Measurements from ENCODE around the gene SCAMP2. TPM values are rescaled to one million over a fixed set of nuclear protein-coding genes. Genes with fewer than 3 reads are reported as not detected.

The SCAMP2 gene
- total and polyA plus RNA-seq, 5 donors from 2014 or later, result 107 to 194 (median 152) TPM

DNA sequence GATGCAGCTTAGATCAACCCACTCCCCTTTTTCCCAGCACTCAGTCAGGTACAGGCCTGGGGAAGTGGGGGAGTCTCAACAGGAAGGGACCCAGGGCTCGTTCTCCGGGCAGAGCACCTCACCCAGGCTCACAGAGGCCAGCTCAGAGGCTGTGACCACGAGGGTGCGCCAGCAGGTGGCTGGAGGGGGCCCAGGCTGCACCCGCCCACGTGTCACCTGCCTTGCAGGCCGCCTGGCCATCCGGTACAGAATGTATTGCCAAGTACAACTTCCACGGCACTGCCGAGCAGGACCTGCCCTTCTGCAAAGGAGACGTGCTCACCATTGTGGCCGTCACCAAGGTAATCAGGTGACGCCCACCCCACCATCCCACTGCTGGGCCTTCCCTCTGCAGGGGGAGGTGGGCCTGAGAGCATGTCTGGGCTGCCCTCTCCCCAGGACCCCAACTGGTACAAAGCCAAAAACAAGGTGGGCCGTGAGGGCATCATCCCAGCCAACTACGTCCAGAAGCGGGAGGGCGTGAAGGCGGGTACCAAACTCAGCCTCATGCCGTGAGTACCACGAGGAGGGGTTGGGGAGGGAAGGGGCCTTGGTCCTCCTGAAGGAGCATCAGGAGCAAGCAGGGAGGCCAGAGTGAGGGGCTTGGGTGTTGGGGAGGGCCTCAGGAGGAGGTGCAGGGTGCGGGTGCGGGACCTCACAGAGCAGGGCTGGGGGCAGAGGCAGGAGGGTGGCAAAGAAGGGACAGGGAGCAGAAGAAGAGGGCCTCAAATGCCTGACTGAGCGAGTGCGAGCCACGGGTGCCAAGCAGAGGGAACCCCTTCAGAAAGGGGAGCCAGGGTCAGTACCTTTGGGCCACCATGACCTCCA lies 74.5 kb downstream of the SCAMP2 start:
- H3K9me3 Mint-ChIP-seq, result peaks cover 0 to 1% (median 0%) of the 10 kb centered on the region in 7 donors
- peaks cover 19% of the 10 kb centered on the region for H3K36me3 Mint-ChIP-seq
- Histone ChIP-seq H3K9me3 (ENCODE audit: control insufficient read depth in 2 of 2, low read length in 2 of 2) (no peaks in the 10 kb centered on the region), H3K4me3 (ENCODE audit: low read depth, low read length) (no peak overlapping the region), H3K4me1 (ENCODE audit: control insufficient read depth, insufficient read depth, low read length, poor library complexity, severe bottlenecking) (peaks cover 70% of the 10 kb centered on the region), H3K27me3 (ENCODE audit: control insufficient read depth, insufficient read depth, low read length) (no peaks in the 10 kb centered on the region), H3K36me3 (ENCODE audit: control insufficient read depth, insufficient read depth, low read length) (peaks cover 58% of the 10 kb centered on the region), H3K27ac (ENCODE audit: insufficient read depth, low read length, poor library complexity, severe bottlenecking) (peak overlapping the region; percentile 95)
- no peaks in the 10 kb centered on the region for H3K27me3 Mint-ChIP-seq
- no peak for ATAC-seq (ENCODE audit: low read depth in 2 of 2)
- peaks cover 17 to 67% (median 38%) of the 10 kb centered on the region in 4 donors for H3K4me1 Mint-ChIP-seq
- DNase-seq, result no peak
- H3K27ac Mint-ChIP-seq, result peak overlapping the region; percentile 84 to 91 (median 87)
- H3K4me3 Mint-ChIP-seq, result peak overlapping the region in 3 of 4 donors; percentile 18 to 56 (median 46)

DNA sequence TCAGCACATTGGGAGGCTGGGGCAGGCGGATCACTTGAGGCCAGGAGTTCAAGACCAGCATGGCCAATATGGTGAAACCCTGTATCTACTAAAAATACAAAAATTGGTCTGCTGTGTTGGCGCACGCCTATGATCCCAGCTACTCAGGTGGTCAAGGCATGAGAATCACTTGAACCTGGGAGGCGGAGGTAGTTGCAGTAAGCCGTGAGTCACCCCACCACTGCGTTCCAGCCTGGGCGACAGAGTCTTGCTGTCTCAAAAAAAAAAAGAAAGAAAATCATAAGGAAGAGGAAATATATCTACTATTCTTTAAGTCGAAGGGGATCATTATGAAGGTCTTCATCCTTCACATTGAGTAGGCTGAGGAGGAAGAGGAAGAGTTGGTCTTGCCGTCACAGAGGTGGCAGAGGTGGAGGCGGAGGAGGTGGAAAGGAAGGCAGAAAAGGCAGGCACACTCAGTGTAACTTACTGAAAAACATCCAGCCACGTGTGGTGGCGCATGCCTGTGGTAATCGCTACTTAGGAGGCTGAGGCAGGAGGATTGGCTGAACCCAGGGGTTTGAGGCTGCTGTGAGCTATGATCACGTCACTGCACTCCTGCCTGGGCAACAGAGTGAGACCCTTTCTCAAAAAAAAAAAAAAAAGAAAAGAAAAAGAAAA lies 77.1 kb downstream of the SCAMP2 start:
- Histone ChIP-seq H3K9me3 (ENCODE audit: control insufficient read depth in 2 of 2, low read length in 2 of 2) (no peaks in the 10 kb centered on the region), H3K4me3 (ENCODE audit: low read depth, low read length) (peak overlapping the region; percentile 41), H3K4me1 (ENCODE audit: control insufficient read depth, insufficient read depth, low read length, poor library complexity, severe bottlenecking) (peaks cover 95% of the 10 kb centered on the region), H3K27me3 (ENCODE audit: control insufficient read depth, insufficient read depth, low read length) (no peaks in the 10 kb centered on the region), H3K27ac (ENCODE audit: insufficient read depth, low read length, poor library complexity, severe bottlenecking) (peak overlapping the region; percentile 95), H3K36me3 (ENCODE audit: control insufficient read depth, insufficient read depth, low read length) (peaks cover 33% of the 10 kb centered on the region)
- peaks cover 26% of the 10 kb centered on the region for H3K36me3 Mint-ChIP-seq
- H3K27ac Mint-ChIP-seq, result peak overlapping the region; percentile 80 to 97 (median 88)
- ATAC-seq (ENCODE audit: low read depth in 2 of 2), result peak; percentile 28 to 35
- peaks cover 27 to 88% (median 57%) of the 10 kb centered on the region in 4 donors for H3K4me1 Mint-ChIP-seq
- peaks cover 0 to 1% (median 0%) of the 10 kb centered on the region in 7 donors for H3K9me3 Mint-ChIP-seq
- DNase-seq, result peak in 2 of 3 donors; percentile 46 to 81
- H3K27me3 Mint-ChIP-seq, result no peaks in the 10 kb centered on the region
- H3K4me3 Mint-ChIP-seq, result peak overlapping the region; percentile 64 to 85 (median 73)

DNA sequence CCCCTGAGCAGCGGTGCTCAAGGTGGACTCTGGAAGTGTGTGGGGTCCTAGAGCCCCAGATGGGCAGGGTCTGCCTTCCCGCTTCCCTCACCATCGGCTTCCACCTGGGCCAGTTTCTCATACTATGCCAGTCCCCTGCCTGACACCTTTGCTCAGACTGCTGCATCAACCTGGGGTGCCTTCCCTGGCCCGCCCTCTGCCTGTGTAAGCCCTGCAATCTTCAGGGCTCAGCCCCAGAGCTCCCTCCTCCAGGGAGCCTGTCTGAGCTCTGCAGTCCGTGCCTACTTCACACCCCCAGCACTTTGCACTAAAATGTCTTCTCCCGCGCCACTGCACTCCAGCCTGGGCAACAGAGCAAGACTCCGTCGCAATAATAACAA lies 78.2 kb downstream of the SCAMP2 start:
- Mint-ChIP-seq H3K27ac (peak overlapping the region; percentile 80 to 95 (median 93)), H3K4me1 (peaks cover 29 to 93% (median 59%) of the 10 kb centered on the region in 4 donors), H3K4me3 (peak overlapping the region; percentile 66 to 90 (median 86)), H3K27me3 (no peaks in the 10 kb centered on the region), H3K9me3 (peaks cover 0 to 1% (median 0%) of the 10 kb centered on the region in 7 donors), H3K36me3 (peaks cover 21% of the 10 kb centered on the region)
- DNase-seq, result no peak
- Histone ChIP-seq H3K4me1 (ENCODE audit: control insufficient read depth, insufficient read depth, low read length, poor library complexity, severe bottlenecking) (peaks cover 100% of the 10 kb centered on the region), H3K27me3 (ENCODE audit: control insufficient read depth, insufficient read depth, low read length) (no peaks in the 10 kb centered on the region), H3K27ac (ENCODE audit: insufficient read depth, low read length, poor library complexity, severe bottlenecking) (peak overlapping the region; percentile 95), H3K36me3 (ENCODE audit: control insufficient read depth, insufficient read depth, low read length) (peaks cover 22% of the 10 kb centered on the region), H3K4me3 (ENCODE audit: low read depth, low read length) (no peak overlapping the region), H3K9me3 (ENCODE audit: control insufficient read depth in 2 of 2, low read length in 2 of 2) (no peaks in the 10 kb centered on the region)
- ATAC-seq (ENCODE audit: low read depth in 2 of 2), result no peak

DNA sequence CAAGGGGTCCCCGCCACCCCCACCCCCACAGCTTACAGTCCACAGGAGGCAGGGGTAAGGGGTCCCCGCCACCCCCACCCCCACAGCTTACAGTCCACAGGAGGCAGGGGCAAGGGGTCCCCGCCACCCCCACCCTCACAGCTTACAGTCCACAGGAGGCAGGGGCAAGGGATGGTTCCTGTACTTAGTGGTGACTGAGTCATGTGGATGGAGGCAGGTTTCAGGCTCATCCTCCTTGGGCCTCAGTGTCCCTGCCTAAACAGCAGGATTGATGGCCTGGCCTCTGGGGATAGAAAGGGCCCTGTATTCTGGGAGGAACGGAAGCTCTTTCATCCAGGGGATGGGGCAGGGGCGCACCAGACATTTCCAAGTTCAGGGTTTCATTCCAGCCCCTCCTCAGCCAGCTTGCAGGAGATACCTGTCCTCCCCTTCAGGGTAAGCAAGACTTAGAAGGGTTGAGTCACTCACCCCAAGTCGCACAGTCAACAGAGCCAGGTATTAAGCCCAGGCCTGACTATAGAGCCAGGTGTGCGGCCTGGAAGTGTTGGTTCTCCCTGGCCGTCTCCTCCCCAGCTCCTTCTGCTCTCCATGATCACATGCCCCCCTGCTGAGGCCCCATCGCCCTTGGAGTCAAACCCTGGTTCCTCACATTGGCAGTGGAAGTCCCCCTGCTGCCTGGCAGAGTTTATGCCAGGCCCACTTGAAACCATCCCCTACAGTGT lies 78.8 kb downstream of the SCAMP2 start:
- Mint-ChIP-seq H3K4me1 (peaks cover 29 to 93% (median 61%) of the 10 kb centered on the region in 4 donors), H3K9me3 (peaks cover 0 to 1% (median 0%) of the 10 kb centered on the region in 7 donors), H3K36me3 (peaks cover 20% of the 10 kb centered on the region), H3K27ac (peak overlapping the region; percentile 80 to 95 (median 93)), H3K4me3 (peak overlapping the region; percentile 66 to 90 (median 86)), H3K27me3 (no peaks in the 10 kb centered on the region)
- peak overlapping the region; percentile 95 for H3K27ac ChIP-seq (ENCODE audit: insufficient read depth, low read length, poor library complexity, severe bottlenecking)
- H3K27me3 ChIP-seq (ENCODE audit: control insufficient read depth, insufficient read depth, low read length), result no peaks in the 10 kb centered on the region
- ATAC-seq (ENCODE audit: low read depth in 2 of 2) (no peak), DNase-seq (no peak)
- H3K9me3 ChIP-seq (ENCODE audit: control insufficient read depth in 2 of 2, low read length in 2 of 2), result no peaks in the 10 kb centered on the region
- peak overlapping the region; percentile 7 for H3K4me3 ChIP-seq (ENCODE audit: low read depth, low read length)
- H3K4me1 ChIP-seq (ENCODE audit: control insufficient read depth, insufficient read depth, low read length, poor library complexity, severe bottlenecking), result peaks cover 100% of the 10 kb centered on the region
- H3K36me3 ChIP-seq (ENCODE audit: control insufficient read depth, insufficient read depth, low read length), result peaks cover 17% of the 10 kb centered on the region

Other genes with a start within 250 kb of the SCAMP2 start
- 22.3 TPM for gene EDC3, start 177.3 kb downstream of the SCAMP2 start, total RNA-seq
- gene EDC3, start 177.3 kb downstream of the SCAMP2 start, polyA plus RNA-seq, result 10 to 100 TPM; 22.2 to 30.2 (median 26.8) TPM
- gene CYP1A1, start 147.8 kb downstream of the SCAMP2 start, total RNA-seq, result not detected
- gene CYP1A1, start 147.8 kb downstream of the SCAMP2 start, polyA plus RNA-seq, result not detected
- not detected for gene CYP1A2, start 124.5 kb downstream of the SCAMP2 start, total RNA-seq
- not detected for gene CYP1A2, start 124.5 kb downstream of the SCAMP2 start, polyA plus RNA-seq
- gene CSK, start 91.3 kb downstream of the SCAMP2 start, total RNA-seq, result 257 TPM
- 100 to 1,000 TPM; 131 to 151 (median 141) TPM for gene CSK, start 91.3 kb downstream of the SCAMP2 start, polyA plus RNA-seq
- not detected for gene LMAN1L, start 60.5 kb downstream of the SCAMP2 start, total RNA-seq
- not detected for gene LMAN1L, start 60.5 kb downstream of the SCAMP2 start, polyA plus RNA-seq
- gene CPLX3, start 46.7 kb downstream of the SCAMP2 start, total RNA-seq, result 0.35 TPM
- gene CPLX3, start 46.7 kb downstream of the SCAMP2 start, polyA plus RNA-seq, result not detected
- 54.4 TPM for gene ULK3, start 30.2 kb downstream of the SCAMP2 start, total RNA-seq
- gene ULK3, start 30.2 kb downstream of the SCAMP2 start, polyA plus RNA-seq, result 10 to 100 TPM; 22.5 to 38.1 (median 34.7) TPM
- 49.6 TPM for gene MPI, start 16.7 kb upstream of the SCAMP2 start, total RNA-seq
- gene MPI, start 16.7 kb upstream of the SCAMP2 start, polyA plus RNA-seq, result 100 to 1,000 TPM in 2 of 4 donors, 10 to 100 TPM in 2; 77.2 to 108 (median 100.0) TPM
- gene FAM219B, start 33.5 kb upstream of the SCAMP2 start, total RNA-seq, result 79.7 TPM
- gene FAM219B, start 33.5 kb upstream of the SCAMP2 start, polyA plus RNA-seq, result 10 to 100 TPM; 22.0 to 26.9 (median 24.8) TPM
- gene COX5A, start 64.7 kb upstream of the SCAMP2 start, total RNA-seq, result 91.8 TPM
- 100 to 1,000 TPM; 383 to 512 (median 449) TPM for gene COX5A, start 64.7 kb upstream of the SCAMP2 start, polyA plus RNA-seq
- gene RPP25, start 83.4 kb upstream of the SCAMP2 start, total RNA-seq, result 0.54 TPM
- 1 to 10 TPM; 1.6 to 4.6 (median 2.8) TPM for gene RPP25, start 83.4 kb upstream of the SCAMP2 start, polyA plus RNA-seq
- gene SCAMP5, start 122.2 kb upstream of the SCAMP2 start, total RNA-seq, result 1.3 TPM
- gene SCAMP5, start 122.2 kb upstream of the SCAMP2 start, polyA plus RNA-seq, result under 1 TPM in 2 of 4 donors, not detected in 2; 0.20 to 0.25 TPM
- 11.0 TPM for gene PPCDC, start 150.2 kb upstream of the SCAMP2 start, total RNA-seq
- gene PPCDC, start 150.2 kb upstream of the SCAMP2 start, polyA plus RNA-seq, result 10 to 100 TPM; 12.3 to 15.5 (median 12.8) TPM